ENCODE results near the gene CRTC2. TPM values are rescaled to one million over a fixed set of nuclear protein-coding genes. Genes with fewer than 3 reads are reported as not detected.
A peak's percentile ranks its signal among the peaks of the same experiment; 100 is the strongest.

CRTC2 gene
- total and polyA plus RNA-seq, 9 of the 15 experiments (the other 6 are each of a cell fraction or from before 2014, with no cell fraction given): 2.7 to 26.4 (median 10.2) TPM

GRCh38 chr1:153957744-153958110 lies 685 bp downstream of the CRTC2 start (continued):
- TF ChIP-seq ZBTB43 (CRISPR knock-in tag; IDR thresholded peaks at IDR 0.05) (0 out of 2 replicates have a peak, but pooled peaks have one; percentile 23), TOE1 (IDR thresholded peaks at IDR 0.05; ENCODE audit: borderline replicate concordance) (0 out of 2 replicates have a peak, but pooled peaks have one; percentile 40), TOE1 (CRISPR knock-in tag; IDR thresholded peaks at IDR 0.05; ENCODE audit: borderline replicate concordance, low read depth) (0 out of 2 replicates have a peak, but pooled peaks have one; percentile 65), ERF (CRISPR knock-in tag; IDR thresholded peaks at IDR 0.05) (no peak), ZBTB49 (CRISPR knock-in tag; IDR thresholded peaks at IDR 0.05; ENCODE audit: borderline replicate concordance) (no peak), PHTF2 (CRISPR knock-in tag; IDR thresholded peaks at IDR 0.05) (no peak), ZNF431 (CRISPR knock-in tag; IDR thresholded peaks at IDR 0.05) (peak; percentile 37; the same call in 1 of the 2 replicates), SMARCC2 (IDR thresholded peaks at IDR 0.05; ENCODE audit: low read depth) (no peak), ZNF407 (IDR thresholded peaks at IDR 0.05; ENCODE audit: low read depth) (peak; percentile 58; the same call in 1 of the 2 replicates), HNRNPUL1 (IDR thresholded peaks at IDR 0.05; ENCODE audit: low read length) (no peak)

Measured in K562 (cell line).